ENCODE results near the gene PI3.

The PI3 gene

GRCh38 chr20:45164906-45165305 lies 9.8 kb upstream of the PI3 start:
- TF ChIP-seq CTCF (conservative IDR thresholded peaks at IDR 0.05), result no peak
- no peak overlapping the region for H3K27ac ChIP-seq

- TF ChIP-seq CTCF (conservative IDR thresholded peaks at IDR 0.05), result no peak
- no peak overlapping the region for H3K27ac ChIP-seq
Observed at GRCh38 chr20:45173522-45173921, 1.2 kb upstream of the PI3 start.

- no peak for TF ChIP-seq CTCF (conservative IDR thresholded peaks at IDR 0.05)
- H3K27ac ChIP-seq, result no peak overlapping the region
Observed at GRCh38 chr20:45176526-45177267, 2.0 kb downstream of the PI3 start.

- TF ChIP-seq CTCF (conservative IDR thresholded peaks at IDR 0.05), result no peak
- H3K27ac ChIP-seq, result no peak overlapping the region
Observed at GRCh38 chr20:45179166-45179565, 4.5 kb downstream of the PI3 start.

- TF ChIP-seq CTCF (conservative IDR thresholded peaks at IDR 0.05), result no peak
- H3K27ac ChIP-seq, result no peak overlapping the region
Observed at GRCh38 chr20:45181639-45182038, 6.9 kb downstream of the PI3 start.

GRCh38 chr20:45183084-45183483 lies 8.4 kb downstream of the PI3 start:
- H3K27ac ChIP-seq, result no peak overlapping the region
- no peak for TF ChIP-seq CTCF (conservative IDR thresholded peaks at IDR 0.05)

- TF ChIP-seq CTCF (conservative IDR thresholded peaks at IDR 0.05), result no peak
- no peak overlapping the region for H3K27ac ChIP-seq
Observed at GRCh38 chr20:45187693-45188092, 13.0 kb downstream of the PI3 start.

Measured in VCaP (cell line).